RCC 7860 (cell line): ENCODE measurements around the gene CD101.
"Not testable (repeated sequence)": the region's sequence is repeated elsewhere in the genome, so short reads cannot be mapped to it uniquely, and the experiment has no call there.

Experiments used
- DNase-seq: peaks from one replicate; pipeline ENCODE4 v3.0.0-alpha.2; 2015; ENCODE audit warnings: low spot score
- FAIRE-seq: peaks from 2 replicates; lab custom pipeline; 2012; peaks lifted over from hg19 to GRCh38; lab: Jason Lieb, UNC

Gene CD101

GRCh38 chr1:117001254-117001927 is at the start of gene CD101:
Gene CD101, plus strand, starts transcription at chr1:117001760. Its CDS starts 58 bp downstream, at chr1:117001818.
- FAIRE-seq (no peak), DNase-seq (no peak)

DNA sequence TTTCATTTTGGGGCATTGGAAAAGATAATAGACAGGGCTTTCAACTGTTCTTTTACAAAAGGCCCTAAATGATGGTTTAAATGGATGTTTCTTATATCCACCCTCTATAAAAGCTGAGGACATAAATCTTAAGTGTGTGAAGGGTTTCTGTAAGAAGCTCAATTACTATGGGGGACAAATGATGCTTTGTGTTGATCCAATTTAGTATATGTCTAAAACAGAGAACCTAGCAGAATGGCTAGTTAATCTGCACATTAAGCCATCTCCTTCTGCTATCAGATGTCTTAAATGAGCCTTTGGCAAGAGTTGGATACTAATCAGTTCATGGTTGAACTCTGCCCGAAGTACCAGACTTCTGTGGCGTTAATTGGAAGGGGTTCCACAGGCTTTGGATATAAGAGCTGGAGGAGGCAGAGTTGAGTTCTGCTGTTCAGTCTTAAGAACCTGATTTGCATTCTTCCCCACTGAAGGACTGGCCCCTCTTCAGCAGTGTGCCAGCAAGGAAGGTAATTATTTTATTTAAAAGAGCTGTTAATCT is 48.8 kb upstream of the CD101 start:
- FAIRE-seq: no peak
- no peak for DNase-seq

DNA sequence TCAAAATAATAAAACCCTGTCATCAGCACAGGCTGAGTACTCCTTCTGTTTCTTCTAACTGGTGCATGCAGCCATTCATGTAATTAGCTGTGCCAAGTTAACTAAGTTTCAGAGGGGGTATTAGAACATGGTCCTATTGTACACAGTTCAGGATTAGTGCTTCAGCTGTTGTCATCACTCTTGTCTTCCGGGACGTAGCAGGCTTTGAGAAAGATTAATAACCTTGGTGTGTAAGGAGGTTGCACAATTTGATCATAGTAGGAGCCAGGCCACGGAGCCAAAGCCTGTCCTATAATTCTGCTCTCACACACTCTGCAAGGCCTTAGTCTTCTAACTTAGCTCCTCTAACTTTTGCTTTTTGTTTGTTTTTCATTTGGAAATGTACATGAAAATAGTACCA is 47.1 kb upstream of the CD101 start:
- DNase-seq (no peak), FAIRE-seq (no peak)

GRCh38 chr1:116956378-116956777 is 45.2 kb upstream of the CD101 start:
- no peak for FAIRE-seq
- DNase-seq: no peak

GRCh38 chr1:116957646-116958045 is 43.9 kb upstream of the CD101 start:
- FAIRE-seq (no peak), DNase-seq (no peak)

GRCh38 chr1:116958110-116958509 is 43.5 kb upstream of the CD101 start:
- no peak for FAIRE-seq
- no peak for DNase-seq

DNA sequence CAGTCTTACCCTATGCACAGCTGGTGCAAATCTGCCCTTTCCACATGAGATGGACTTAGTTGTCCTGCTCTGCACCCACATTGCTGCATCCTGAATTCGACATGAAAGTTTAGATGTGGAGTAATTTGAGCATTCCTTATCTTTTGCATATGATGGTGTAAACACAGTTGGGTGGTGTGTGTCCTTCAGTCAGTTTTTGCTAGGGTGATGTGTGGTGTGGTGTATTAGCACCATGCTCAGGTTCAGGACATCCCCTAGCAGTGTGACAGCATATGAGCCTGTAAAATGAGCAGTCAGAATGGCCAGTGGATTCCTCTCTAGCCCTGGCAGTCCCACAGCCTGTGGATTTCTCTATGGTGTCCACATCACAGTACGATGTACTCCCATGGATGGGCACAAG is 42.6 kb upstream of the CD101 start:
- DNase-seq (no peak), FAIRE-seq (no peak)

DNA sequence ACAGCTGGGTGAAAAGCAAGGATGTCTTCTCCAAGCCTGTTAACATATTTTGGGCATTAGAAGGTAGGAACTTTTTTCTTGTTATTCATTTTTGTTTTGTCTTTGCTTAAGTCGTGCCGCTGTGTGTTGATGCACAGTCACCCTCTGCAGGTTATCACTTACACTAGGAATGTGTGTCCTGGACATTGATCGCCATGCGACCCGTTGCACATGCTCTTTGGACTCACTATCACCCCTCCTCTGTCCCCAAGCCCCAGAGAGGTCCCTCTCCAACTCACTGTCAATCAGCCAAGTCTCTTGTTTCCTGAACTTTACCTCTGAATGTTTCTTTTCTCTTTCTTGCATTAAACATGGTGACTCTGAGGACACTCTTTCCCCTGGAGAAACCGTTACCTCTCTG is 40.0 kb upstream of the CD101 start:
- FAIRE-seq (no peak), DNase-seq (no peak)

- DNase-seq (no peak), FAIRE-seq (no peak)
Measured at GRCh38 chr1:116962987-116963639, 38.4 kb upstream of the CD101 start.

DNA sequence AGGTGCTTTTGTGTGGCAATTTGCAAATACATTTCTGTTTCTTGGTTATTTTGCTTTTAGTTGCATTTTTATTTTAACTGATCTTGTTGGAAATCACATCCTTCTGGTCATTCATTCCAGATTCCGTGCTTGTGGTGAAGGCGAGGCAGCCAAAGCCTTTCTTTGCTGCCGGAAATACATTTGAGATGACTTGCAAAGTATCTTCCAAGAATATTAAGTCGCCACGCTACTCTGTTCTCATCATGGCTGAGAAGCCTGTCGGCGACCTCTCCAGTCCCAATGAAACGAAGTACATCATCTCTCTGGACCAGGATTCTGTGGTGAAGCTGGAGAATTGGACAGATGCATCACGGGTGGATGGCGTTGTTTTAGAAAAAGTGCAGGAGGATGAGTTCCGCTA is 34.8 kb upstream of the CD101 start:
- FAIRE-seq: no peak
- no peak for DNase-seq

DNA sequence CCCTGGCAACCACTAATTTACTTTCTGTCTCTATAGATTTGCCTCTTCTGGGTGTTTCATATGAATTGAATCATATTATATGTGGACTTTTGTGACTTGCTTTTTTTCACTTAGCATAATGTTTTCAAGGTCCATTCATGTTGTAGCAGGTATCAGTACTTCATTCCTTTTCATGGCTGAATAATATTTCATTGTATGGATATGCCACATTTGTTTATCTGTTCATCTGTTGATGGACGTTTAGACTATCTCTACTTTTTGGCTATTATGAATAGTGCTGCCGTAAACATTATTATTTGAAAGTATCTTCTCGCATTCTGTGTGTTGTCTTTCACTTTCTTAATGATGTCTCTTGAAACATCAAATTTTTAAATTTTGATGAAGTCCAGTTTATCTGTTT is 32.8 kb upstream of the CD101 start:
- FAIRE-seq (no peak), DNase-seq (no peak)

DNA sequence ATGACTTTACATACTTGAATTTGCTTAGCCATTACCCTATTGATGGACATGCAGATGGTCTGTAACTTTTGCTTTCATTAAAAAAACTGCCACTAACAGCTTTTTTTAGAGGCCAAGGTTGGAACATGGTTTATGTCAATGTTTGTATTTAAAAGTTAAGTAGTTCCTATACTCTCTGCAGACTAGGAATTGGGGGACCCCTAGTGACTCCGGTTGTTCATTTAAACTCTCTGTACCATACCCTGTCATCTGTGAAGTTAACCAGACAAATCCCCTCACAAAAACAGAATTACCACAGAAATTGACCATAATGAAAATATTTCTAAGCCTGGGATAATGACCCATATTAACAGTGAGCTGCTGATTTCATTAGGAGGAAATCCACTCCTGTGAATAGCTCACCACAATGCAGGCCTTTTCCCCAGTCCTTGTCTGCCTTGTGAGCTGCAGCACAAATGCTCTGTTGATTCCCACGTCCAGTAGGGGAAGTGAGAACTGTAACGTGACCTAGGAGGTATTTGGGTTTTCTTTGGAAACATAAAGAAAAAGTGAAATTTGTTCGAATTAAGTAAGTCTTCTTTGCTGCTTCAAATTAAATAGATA is 30.2 kb upstream of the CD101 start:
- no peak for DNase-seq
- no peak for FAIRE-seq

DNA sequence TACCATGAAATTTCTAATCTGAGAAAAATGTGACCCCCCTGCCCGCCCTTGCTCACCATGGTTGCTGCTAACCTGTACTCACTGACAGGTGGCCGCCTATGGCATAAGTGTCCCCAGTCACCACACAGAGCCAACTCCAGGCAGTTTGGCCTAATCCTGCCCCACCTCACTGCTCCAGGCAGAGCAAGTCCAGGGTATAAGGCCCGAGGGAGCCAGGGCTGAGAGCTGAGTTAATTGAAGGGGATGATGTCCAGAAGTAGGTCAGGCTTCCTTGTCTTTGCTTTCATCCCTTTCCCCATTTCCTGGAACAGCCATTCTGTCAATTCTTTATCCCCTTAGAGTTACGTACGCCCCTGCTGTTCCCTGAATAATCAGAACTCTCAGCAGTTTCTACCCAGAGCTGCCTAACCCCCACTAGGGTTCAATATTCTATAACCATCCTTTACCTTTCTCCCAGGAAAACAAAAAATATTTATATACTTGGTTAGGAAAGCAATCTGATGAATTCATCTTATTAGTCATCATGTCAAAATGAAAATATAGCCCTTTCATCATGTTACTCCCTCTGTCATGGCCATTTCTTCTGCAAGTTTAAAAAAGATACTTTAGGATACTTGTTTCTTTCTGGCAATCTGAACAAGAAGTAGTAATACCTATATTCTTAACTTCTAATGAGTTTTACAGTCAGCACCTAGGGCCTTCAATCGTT is 29.4 kb upstream of the CD101 start:
- DNase-seq (no peak), FAIRE-seq (no peak)

GRCh38 chr1:116972674-116973030 is 28.9 kb upstream of the CD101 start:
- no peak for DNase-seq
- FAIRE-seq: no peak

GRCh38 chr1:116980309-116980708 is 21.3 kb upstream of the CD101 start:
- not testable (repeated sequence) for DNase-seq, FAIRE-seq

GRCh38 chr1:116981521-116982037 is 20.0 kb upstream of the CD101 start:
- DNase-seq (no peak), FAIRE-seq (no peak)

DNA sequence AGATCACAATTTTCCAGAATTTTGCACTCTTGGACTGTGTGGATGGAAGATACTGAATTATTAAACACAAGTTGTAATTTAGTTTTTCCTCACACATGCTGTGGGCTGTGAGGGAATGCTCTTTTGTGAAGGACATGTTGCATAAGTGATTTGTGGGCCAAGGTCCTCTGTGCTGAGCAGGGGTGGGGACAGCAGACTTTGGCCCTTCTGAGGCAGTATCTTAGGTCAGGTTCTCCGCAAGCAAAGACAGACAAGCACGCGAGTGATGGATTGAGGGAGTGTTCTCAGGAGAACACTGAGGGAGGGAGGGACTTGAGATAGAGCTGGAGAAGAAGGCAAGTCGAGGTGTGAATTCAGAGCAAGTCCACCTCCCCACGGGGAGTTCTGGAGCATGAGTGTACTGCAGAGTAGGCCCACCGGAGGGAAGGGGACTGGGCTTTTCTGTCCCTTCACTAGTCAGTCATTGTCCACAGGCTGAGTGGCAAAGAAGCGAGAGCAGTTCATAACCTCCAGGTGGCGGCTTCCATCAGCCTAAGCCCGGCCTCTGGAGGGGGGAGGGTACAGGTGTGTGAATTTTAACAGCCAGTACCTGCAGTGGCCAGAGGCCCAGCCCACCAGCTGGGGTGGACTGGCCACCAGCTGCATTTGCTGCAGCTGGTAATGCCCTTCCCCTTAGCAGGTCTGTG is 19.1 kb upstream of the CD101 start:
- FAIRE-seq: no peak
- DNase-seq: no peak

DNA sequence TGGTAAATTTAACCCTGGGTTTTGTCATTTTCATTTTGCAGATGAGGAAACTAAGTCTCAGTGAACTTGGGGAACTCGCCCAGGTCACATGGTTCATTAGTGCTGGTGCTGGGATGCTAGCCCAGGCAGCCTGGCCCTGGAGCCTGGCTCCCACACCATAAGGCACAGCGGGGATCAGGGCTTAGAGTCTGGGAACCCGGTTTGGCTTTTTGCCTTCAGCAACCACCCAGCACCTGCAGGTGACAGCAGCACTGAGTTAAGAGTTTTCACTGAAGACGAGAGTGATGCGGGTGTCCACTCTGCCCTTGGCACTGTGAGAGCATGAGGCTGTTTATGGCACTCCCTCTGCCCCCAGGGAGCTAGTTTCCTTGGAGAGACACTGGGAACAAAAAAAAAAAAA is 18.4 kb upstream of the CD101 start:
- DNase-seq: no peak
- no peak for FAIRE-seq

- FAIRE-seq: no peak
- DNase-seq: no peak
Measured at GRCh38 chr1:116983678-116984077, 17.9 kb upstream of the CD101 start.

GRCh38 chr1:116984406-116985160 is 17.0 kb upstream of the CD101 start:
- no peak for FAIRE-seq
- DNase-seq: no peak
